Measurements from ENCODE around the gene DAZ1.
"Not testable (repeated sequence)": the region's sequence is repeated elsewhere in the genome, so short reads cannot be mapped to it uniquely, and the experiment has no call there.

DAZ1 gene

GRCh38 chrY:23198908-23199307, at the start of gene DAZ1:
TSS of gene DAZ1 (minus strand) at chrY:23199008. CDS start at chrY:23198800, 208 bp downstream.
- DNase-seq: not testable (repeated sequence)

GRCh38 chrY:23219233-23219632, 20.4 kb upstream of the DAZ1 start, which contains the start of gene DAZ2:
TSS of gene DAZ2 (plus strand) at chrY:23219533. CDS start at chrY:23219741, 208 bp downstream.
- DNase-seq: not testable (repeated sequence)

- DNase-seq: not testable (repeated sequence)
Measured at GRCh38 chrY:23210681-23211080, 11.9 kb upstream of the DAZ1 start.

- DNase-seq: not testable (repeated sequence)
Measured at GRCh38 chrY:23209802-23210495, 11.1 kb upstream of the DAZ1 start.

GRCh38 chrY:23207455-23207854, 8.6 kb upstream of the DAZ1 start:
- not testable (repeated sequence) for DNase-seq

Data from NCI-H1092 treated with DMSO at 0.1 percent for 48 hours (cell line).